Liver (tissue), 9 donors: ENCODE results near the gene MFSD6. TPM values are rescaled to one million over a fixed set of nuclear protein-coding genes. Genes with fewer than 3 reads are reported as not detected.

Experiments used
- DNase-seq: peaks from one replicate; pipeline ENCODE4 v3.0.0-alpha.2; 2017; ENCODE audit warnings: low spot score
- H3K27ac ChIP-seq, 2 donors: one replicate each; pipeline ENCODE4 v1.7.0; 2013; ENCODE audit warnings: inconsistent platforms in 2 of 2, low read length in 2 of 2, control low read depth in 1 of 2, low read depth in 1 of 2, mild to moderate bottlenecking in 1 of 2
- H3K27me3 ChIP-seq, 4 donors: one replicate each; pipeline versions ENCODE4 v1.6.1 to v1.7.0; 2013; ENCODE audit warnings: low read length in 3 of 4, inconsistent platforms in 1 of 4, mild to moderate bottlenecking in 1 of 4, moderate library complexity in 1 of 4; ENCODE audit not compliant: control insufficient read depth in 4 of 4, insufficient read depth in 4 of 4
- H3K36me3 ChIP-seq, 4 donors: one replicate each; pipeline versions ENCODE4 v1.6.1 to v1.7.0; 2013; ENCODE audit warnings: low read length in 3 of 4, mild to moderate bottlenecking in 3 of 4, low read depth in 1 of 4, moderate library complexity in 1 of 4; ENCODE audit not compliant: control insufficient read depth in 4 of 4, insufficient read depth in 3 of 4
- H3K4me1 ChIP-seq, 4 donors: one replicate each; pipeline versions ENCODE4 v1.6.1 to v1.7.0; 2013; ENCODE audit warnings: low read length in 3 of 4, mild to moderate bottlenecking in 3 of 4, moderate library complexity in 1 of 4; ENCODE audit not compliant: control insufficient read depth in 4 of 4, insufficient read depth in 4 of 4
- H3K4me3 ChIP-seq, 3 donors: one replicate each; pipeline versions ENCODE4 v1.6.1 to v1.7.0; 2013; ENCODE audit warnings: low read length in 3 of 3, control low read depth in 1 of 3, low read depth in 1 of 3, mild to moderate bottlenecking in 1 of 3
- H3K9ac ChIP-seq, 2 donors: one replicate each; pipeline ENCODE4 v1.7.0; 2013; ENCODE audit warnings: low read length in 2 of 2, mild to moderate bottlenecking in 2 of 2, moderate library complexity in 2 of 2, control low read depth in 1 of 2, low read depth in 1 of 2
- H3K9me3 ChIP-seq, 4 donors: one replicate each; pipeline versions ENCODE4 v1.6.1 to v1.7.0; 2013; ENCODE audit warnings: low read length in 3 of 4; ENCODE audit not compliant: control insufficient read depth in 4 of 4
- ATF3 ChIP-seq: IDR thresholded peaks from 2 replicates; pipeline ENCODE4 v1.6.1; 2016; ENCODE audit warnings: antibody characterized with exemption
- CTCF ChIP-seq: fragments of 150-350 bp; IDR thresholded peaks from 2 replicates; pipeline ENCODE4 v1.5.1; 2017; ENCODE audit warnings: improper control_type of control experiment, low read depth, low read length; ENCODE audit not compliant: missing input control
- EGR1 ChIP-seq, 2 donors: IDR thresholded peaks; 2 replicates each; pipeline ENCODE4 v1.6.1; 2016 to 2018; ENCODE audit warnings: antibody characterized with exemption in 2 of 2, low read depth in 2 of 2
- FOXA1 ChIP-seq: IDR thresholded peaks from 2 replicates; pipeline ENCODE4 v1.6.1; 2016; ENCODE audit warnings: antibody characterized with exemption
- FOXA2 ChIP-seq: IDR thresholded peaks from 2 replicates; pipeline ENCODE4 v1.6.1; 2016; ENCODE audit warnings: antibody characterized with exemption
- GABPA ChIP-seq, 2 donors: IDR thresholded peaks in 1 of 2; conservative IDR thresholded peaks in 1 of 2; 2 replicates each; pipeline ENCODE4 v1.6.1; 2016; ENCODE audit warnings: antibody characterized with exemption in 2 of 2, mild to moderate bottlenecking in 1 of 2, moderate library complexity in 1 of 2
- HNF4A ChIP-seq, 2 donors: conservative IDR thresholded peaks; 2 replicates each; pipeline ENCODE4 v1.6.1; 2016; ENCODE audit warnings: antibody characterized with exemption in 2 of 2, mild to moderate bottlenecking in 2 of 2
- HNF4G ChIP-seq: IDR thresholded peaks from 2 replicates; pipeline ENCODE4 v1.6.1; 2016; ENCODE audit warnings: antibody characterized with exemption
- JUND ChIP-seq, 2 donors: IDR thresholded peaks; 2 replicates each; pipeline ENCODE4 v1.6.1; 2016; ENCODE audit warnings: antibody characterized with exemption in 2 of 2
- MAX ChIP-seq: IDR thresholded peaks from 2 replicates; pipeline ENCODE4 v1.6.1; 2016; ENCODE audit warnings: antibody characterized with exemption
- NR2F2 ChIP-seq: IDR thresholded peaks from 2 replicates; pipeline ENCODE4 v1.6.1; 2016; ENCODE audit warnings: antibody characterized with exemption
- RAD21 ChIP-seq, 2 donors: IDR thresholded peaks; 2 replicates each; pipeline ENCODE4 v1.6.1; 2016; ENCODE audit warnings: antibody characterized with exemption in 2 of 2, mild to moderate bottlenecking in 2 of 2
- REST ChIP-seq: IDR thresholded peaks from 2 replicates; pipeline ENCODE4 v1.6.1; 2016; ENCODE audit warnings: antibody characterized with exemption, mild to moderate bottlenecking
- RXRA ChIP-seq, 2 donors: IDR thresholded peaks; 2 replicates each; pipeline ENCODE4 v1.6.1; 2017 to 2018; ENCODE audit warnings: antibody characterized with exemption in 2 of 2, mild to moderate bottlenecking in 1 of 2
- SP1 ChIP-seq: IDR thresholded peaks from 2 replicates; pipeline ENCODE4 v1.6.1; 2018; ENCODE audit warnings: antibody characterized with exemption, mild to moderate bottlenecking
- TAF1 ChIP-seq: conservative IDR thresholded peaks from 2 replicates; pipeline ENCODE4 v1.6.1; 2016; ENCODE audit warnings: antibody characterized with exemption, mild to moderate bottlenecking
- YY1 ChIP-seq: IDR thresholded peaks from 2 replicates; pipeline ENCODE4 v1.6.1; 2016; ENCODE audit warnings: antibody characterized with exemption, mild to moderate bottlenecking
- ZBTB33 ChIP-seq: IDR thresholded peaks from 2 replicates; pipeline ENCODE4 v1.6.1; 2016; ENCODE audit warnings: antibody characterized with exemption
- WGBS: extraction: QIAGEN DNeasy Blood & Tissue Kit; methylation state at CpG from one replicate; pipeline ENCODE4 v1.1.7; 2013; 5-methylcytosine and 5-hydroxymethylcytosine counted together
- polyA plus RNA-seq, 2 donors: library from polyadenylated mRNA; stranded (reverse) in 1 of 2; unstranded in 1 of 2; fragments of 200-250 nt in 1 of 2; fragments of >200 nt in 1 of 2; fragmentation: Nextera tagmentation in 1 of 2; extraction: Ambion mirVana in 1 of 2; gene quantifications; one replicate each; pipeline versions ENCODE4 v1.2.1 to v1.2.3, GENCODE V29; 2013 to 2015
- total RNA-seq, 2 donors: library from RNA; depleted of rRNA; stranded (reverse); fragments of >200 nt; gene quantifications; one replicate each; pipeline ENCODE4 v1.2.3, GENCODE V29; 2014
- donor health status: healthy.
- donor health status: healthy.
- donor health status: healthy.
- donor health status: healthy.
- donor health status: healthy.

The MFSD6 gene
- total and polyA plus RNA-seq, 4 donors: 0.83 to 9.5 (median 2.4) TPM

GRCh38 chr2:190432567-190433231 is 24.5 kb downstream of the MFSD6 start:
- Histone ChIP-seq H3K4me3 (no peak overlapping the region), H3K4me1 (peaks cover 0 to 2% (median 0%) of the 10 kb centered on the region in 4 donors), H3K27ac (no peak overlapping the region), H3K9me3 (no peaks in the 10 kb centered on the region), H3K27me3 (no peaks in the 10 kb centered on the region), H3K36me3 (no peaks in the 10 kb centered on the region), H3K9ac (no peak overlapping the region)
- WGBS: 78% methylated on average over 5 of the region's 5 CpGs
- no peak for DNase-seq
- TF ChIP-seq RAD21 (IDR thresholded peaks at IDR 0.05) (no peak), GABPA (IDR thresholded peaks at IDR 0.05 in 1 of 2, conservative IDR thresholded peaks at IDR 0.05 in 1 of 2) (no peak), EGR1 (IDR thresholded peaks at IDR 0.05; ENCODE audit: low read depth in 2 of 2) (no peak), CTCF (no peak), TAF1 (no peak), RXRA (IDR thresholded peaks at IDR 0.05) (no peak), FOXA1 (no peak), ZBTB33 (no peak), FOXA2 (no peak), YY1 (no peak), SP1 (no peak), HNF4A (conservative IDR thresholded peaks at IDR 0.05) (no peak), NR2F2 (no peak), JUND (IDR thresholded peaks at IDR 0.05) (no peak), REST (no peak), HNF4G (no peak), MAX (no peak), ATF3 (no peak)
